ENCODE measurements around the gene ESYT1. TPM values are rescaled to one million over a fixed set of nuclear protein-coding genes. Genes with fewer than 3 reads are reported as not detected.
A peak's percentile ranks its signal among the peaks of the same experiment; 100 is the strongest.

ESYT1 gene
- polyA plus RNA-seq, 1 donor (not counting 4 experiments of a cell fraction or from before 2014, with no cell fraction given), result 141 TPM

DNA sequence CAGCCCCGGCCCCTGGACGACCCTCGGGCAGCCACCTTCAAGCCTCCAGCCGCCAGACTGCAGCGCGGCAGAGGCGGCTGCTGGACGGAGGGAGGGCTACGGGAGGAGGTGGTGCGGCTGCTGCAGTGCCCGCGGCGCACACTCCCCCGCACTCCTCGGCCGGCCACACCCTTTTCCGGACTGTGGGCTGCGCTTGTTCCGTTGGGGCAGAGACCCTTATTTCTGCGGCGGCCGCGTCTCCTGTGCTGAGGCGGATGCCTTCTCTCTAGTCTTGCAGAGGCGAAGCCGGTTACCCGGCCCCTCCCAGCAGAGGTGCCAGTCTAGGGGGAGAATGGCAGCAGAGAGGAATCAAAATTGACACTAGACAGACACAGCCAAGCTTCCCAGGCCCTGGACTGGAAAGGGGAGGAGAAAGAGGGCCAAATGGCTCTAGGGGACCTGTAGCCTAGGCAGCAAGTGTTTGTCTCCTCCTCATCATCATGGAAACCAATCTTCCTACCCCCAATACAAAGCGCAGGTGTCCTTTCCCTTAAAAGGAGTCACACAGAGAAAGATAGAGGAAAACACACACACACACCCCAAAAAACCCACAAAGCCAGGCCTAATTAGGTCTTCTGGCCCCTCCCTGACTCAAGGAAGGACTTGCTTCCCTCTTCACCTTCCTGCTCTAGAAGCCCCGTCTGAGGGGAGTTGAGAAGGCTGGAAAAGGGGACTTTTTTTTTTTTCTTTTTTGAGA lies 1.3 kb downstream of the ESYT1 start:
- H3K9ac ChIP-seq (ENCODE audit: control insufficient read depth, extremely low read depth, insufficient read depth, low read length), result peak overlapping the region; percentile 91
- DNase-seq (ENCODE audit: low read depth, low spot score) (no peak), FAIRE-seq (no peak)
- peak overlapping the region; percentile 86 for H3K27ac ChIP-seq (ENCODE audit: control insufficient read depth, insufficient read depth, low read length)
- no peaks in the 10 kb centered on the region for H3K9me1 ChIP-seq (ENCODE audit: control insufficient read depth, extremely low read depth, insufficient read depth, low read length)
- H3K4me3 ChIP-seq (ENCODE audit: control insufficient read depth in 2 of 3, extremely low read depth in 1 of 3, insufficient read depth in 2 of 3, low read depth in 1 of 3, low read length in 3 of 3), result peak overlapping the region; percentile 83 to 96 (median 94)
- peak overlapping the region; percentile 19 for H2AFZ ChIP-seq (ENCODE audit: control insufficient read depth, low read length)
- H3K27me3 ChIP-seq (ENCODE audit: control insufficient read depth, extremely low read depth, insufficient read depth, low read length), result no peaks in the 10 kb centered on the region
- peak overlapping the region; percentile 95 for H3K4me2 ChIP-seq (ENCODE audit: control insufficient read depth, extremely low read depth, insufficient read depth, low read depth, low read length)
- H4K20me1 ChIP-seq (ENCODE audit: control insufficient read depth, extremely low read depth, insufficient read depth, low read length), result no peaks in the 10 kb centered on the region
- H3K4me1 ChIP-seq (ENCODE audit: control insufficient read depth, extremely low read depth, insufficient read depth, low read length), result peaks cover 21% of the 10 kb centered on the region
- dilution Hi-C loops (cut with MboI; ENCODE audit: extremely low pct_ligation_motif_present, low sequenced_read_pairs), result loop anchor here (10.0 kb wide), 1 partner anchor 45 kb away; no protein-coding TSS in a partner anchor
- peaks cover 32% of the 10 kb centered on the region in 2 experiments for H3K36me3 ChIP-seq (ENCODE audit: control insufficient read depth in 2 of 2, extremely low read depth in 1 of 2, insufficient read depth in 2 of 2, low read length in 2 of 2)
- TF ChIP-seq EZH2 (IDR thresholded peaks at IDR 0.05; ENCODE audit: low read length), result no peak
- TF ChIP-seq CTCF (optimal IDR thresholded peaks at IDR 0.05 in 1 of 3, IDR thresholded peaks at IDR 0.05 in 1 of 3, conservative IDR thresholded peaks at IDR 0.05 in 1 of 3; ENCODE audit: extremely low read depth in 1 of 3, insufficient read depth in 2 of 3, low read length in 3 of 3), result no peak
- no peaks in the 10 kb centered on the region for H3K9me3 ChIP-seq (ENCODE audit: control insufficient read depth, low read depth, low read length)
- H3K79me2 ChIP-seq (ENCODE audit: control insufficient read depth, insufficient read depth, low read length), result peaks cover 21% of the 10 kb centered on the region

GRCh38 chr12:56129942-56130495 lies 2.0 kb downstream of the ESYT1 start:
- FAIRE-seq (no peak), DNase-seq (ENCODE audit: low read depth, low spot score) (no peak)
- H3K4me3 ChIP-seq (ENCODE audit: control insufficient read depth in 2 of 3, extremely low read depth in 1 of 3, insufficient read depth in 2 of 3, low read depth in 1 of 3, low read length in 3 of 3), result peak overlapping the region in 1 of 3 experiments; percentile 96
- no peak for TF ChIP-seq CTCF (optimal IDR thresholded peaks at IDR 0.05 in 1 of 3, IDR thresholded peaks at IDR 0.05 in 1 of 3, conservative IDR thresholded peaks at IDR 0.05 in 1 of 3; ENCODE audit: extremely low read depth in 1 of 3, insufficient read depth in 2 of 3, low read length in 3 of 3)
- TF ChIP-seq EZH2 (IDR thresholded peaks at IDR 0.05; ENCODE audit: low read length), result no peak
- H3K4me1 ChIP-seq (ENCODE audit: control insufficient read depth, extremely low read depth, insufficient read depth, low read length), result peaks cover 21% of the 10 kb centered on the region
- dilution Hi-C loops (cut with MboI; ENCODE audit: extremely low pct_ligation_motif_present, low sequenced_read_pairs), result loop anchor here (10.0 kb wide), 1 partner anchor 45 kb away; no protein-coding TSS in a partner anchor
- H3K4me2 ChIP-seq (ENCODE audit: control insufficient read depth, extremely low read depth, insufficient read depth, low read depth, low read length), result peak overlapping the region; percentile 95
- H3K27ac ChIP-seq (ENCODE audit: control insufficient read depth, insufficient read depth, low read length), result no peak overlapping the region
- no peak overlapping the region for H3K9ac ChIP-seq (ENCODE audit: control insufficient read depth, extremely low read depth, insufficient read depth, low read length)
- H3K27me3 ChIP-seq (ENCODE audit: control insufficient read depth, extremely low read depth, insufficient read depth, low read length), result no peaks in the 10 kb centered on the region
- H3K9me1 ChIP-seq (ENCODE audit: control insufficient read depth, extremely low read depth, insufficient read depth, low read length), result no peaks in the 10 kb centered on the region
- peaks cover 21% of the 10 kb centered on the region for H3K79me2 ChIP-seq (ENCODE audit: control insufficient read depth, insufficient read depth, low read length)
- H4K20me1 ChIP-seq (ENCODE audit: control insufficient read depth, extremely low read depth, insufficient read depth, low read length), result no peaks in the 10 kb centered on the region
- H2AFZ ChIP-seq (ENCODE audit: control insufficient read depth, low read length), result no peak overlapping the region
- H3K9me3 ChIP-seq (ENCODE audit: control insufficient read depth, low read depth, low read length), result no peaks in the 10 kb centered on the region
- H3K36me3 ChIP-seq (ENCODE audit: control insufficient read depth in 2 of 2, extremely low read depth in 1 of 2, insufficient read depth in 2 of 2, low read length in 2 of 2), result peaks cover 32 to 36% of the 10 kb centered on the region in 2 experiments
